Measurements from ENCODE around the gene ZNF853.
"Not testable (repeated sequence)": the region's sequence is repeated elsewhere in the genome, so short reads cannot be mapped to it uniquely, and the experiment has no call there.

The ZNF853 gene

DNA sequence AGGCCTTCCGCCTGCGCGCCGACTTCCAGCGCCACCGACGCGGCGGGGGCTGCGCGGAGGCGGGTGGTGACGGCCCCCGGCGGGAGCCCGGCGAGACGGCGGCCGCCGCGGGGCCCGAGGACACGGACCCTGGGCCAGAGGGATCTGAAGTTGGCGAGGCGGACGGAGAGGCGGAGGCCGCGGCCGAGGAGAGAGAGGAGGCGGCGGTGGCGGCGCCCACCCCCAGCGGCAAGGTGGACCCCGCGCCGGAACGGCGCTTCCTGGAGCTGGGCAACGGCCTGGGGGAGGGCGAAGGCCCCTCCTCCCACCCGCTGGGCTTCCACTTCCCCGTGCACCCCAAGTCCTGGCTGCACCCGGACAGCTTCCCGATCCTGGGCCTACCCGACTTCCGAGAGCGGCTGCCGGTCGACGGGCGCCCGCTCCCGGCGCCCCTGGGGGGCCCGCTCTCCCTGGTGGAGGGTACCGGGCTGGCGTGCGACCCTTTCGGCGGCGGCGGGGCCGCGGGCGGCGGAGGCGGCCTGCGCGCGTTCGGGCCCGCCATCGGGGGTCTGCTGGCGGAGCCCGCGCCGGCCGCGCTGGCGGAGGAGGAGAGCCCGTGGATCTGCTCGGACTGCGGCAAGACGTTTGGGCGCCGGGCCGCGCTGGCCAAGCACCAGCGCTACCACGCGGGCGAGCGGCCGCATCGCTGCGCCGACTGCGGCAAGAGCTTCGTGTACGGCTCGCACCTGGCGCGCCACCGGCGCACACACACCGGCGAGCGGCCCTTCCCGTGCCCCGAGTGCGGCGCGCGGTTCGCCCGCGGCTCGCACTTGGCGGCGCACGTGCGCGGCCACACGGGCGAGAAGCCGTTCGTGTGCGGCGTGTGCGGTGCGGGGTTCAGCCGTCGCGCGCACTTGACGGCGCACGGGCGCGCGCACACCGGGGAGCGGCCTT is 37.9 kb downstream of the ZNF853 start:
- DNase-seq: no peak

DNA sequence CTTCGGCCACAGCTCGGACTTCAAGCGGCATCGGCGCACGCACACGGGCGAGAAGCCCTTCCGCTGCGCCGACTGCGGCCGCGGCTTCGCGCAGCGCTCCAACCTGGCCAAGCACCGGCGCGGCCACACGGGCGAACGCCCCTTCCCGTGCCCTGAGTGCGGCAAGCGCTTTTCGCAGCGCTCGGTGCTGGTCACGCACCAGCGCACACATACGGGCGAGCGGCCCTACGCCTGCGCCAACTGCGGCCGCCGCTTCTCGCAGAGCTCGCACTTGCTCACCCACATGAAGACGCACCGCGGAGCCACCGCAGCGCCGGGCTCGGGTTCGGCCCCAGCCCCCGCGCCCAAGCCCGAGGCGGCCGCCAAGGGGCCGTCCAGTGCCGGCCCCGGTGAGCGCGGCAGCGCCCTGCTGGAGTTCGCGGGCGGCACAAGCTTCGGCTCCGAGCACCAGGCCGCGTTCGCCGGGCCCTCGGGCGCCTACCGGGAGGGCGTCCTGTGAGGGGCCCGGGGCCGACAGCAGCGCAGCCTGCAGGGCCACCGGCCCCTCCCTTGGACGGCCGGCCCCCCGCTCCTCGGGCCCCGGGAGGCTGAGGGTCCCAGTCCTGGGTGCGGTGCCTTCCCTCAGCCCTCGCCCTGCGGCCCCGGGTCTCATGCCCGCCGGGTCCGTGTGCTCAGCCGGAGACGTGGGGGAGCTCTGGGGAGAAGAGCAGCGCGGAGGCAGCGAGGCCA is 38.9 kb downstream of the ZNF853 start:
- no peak for DNase-seq

DNA sequence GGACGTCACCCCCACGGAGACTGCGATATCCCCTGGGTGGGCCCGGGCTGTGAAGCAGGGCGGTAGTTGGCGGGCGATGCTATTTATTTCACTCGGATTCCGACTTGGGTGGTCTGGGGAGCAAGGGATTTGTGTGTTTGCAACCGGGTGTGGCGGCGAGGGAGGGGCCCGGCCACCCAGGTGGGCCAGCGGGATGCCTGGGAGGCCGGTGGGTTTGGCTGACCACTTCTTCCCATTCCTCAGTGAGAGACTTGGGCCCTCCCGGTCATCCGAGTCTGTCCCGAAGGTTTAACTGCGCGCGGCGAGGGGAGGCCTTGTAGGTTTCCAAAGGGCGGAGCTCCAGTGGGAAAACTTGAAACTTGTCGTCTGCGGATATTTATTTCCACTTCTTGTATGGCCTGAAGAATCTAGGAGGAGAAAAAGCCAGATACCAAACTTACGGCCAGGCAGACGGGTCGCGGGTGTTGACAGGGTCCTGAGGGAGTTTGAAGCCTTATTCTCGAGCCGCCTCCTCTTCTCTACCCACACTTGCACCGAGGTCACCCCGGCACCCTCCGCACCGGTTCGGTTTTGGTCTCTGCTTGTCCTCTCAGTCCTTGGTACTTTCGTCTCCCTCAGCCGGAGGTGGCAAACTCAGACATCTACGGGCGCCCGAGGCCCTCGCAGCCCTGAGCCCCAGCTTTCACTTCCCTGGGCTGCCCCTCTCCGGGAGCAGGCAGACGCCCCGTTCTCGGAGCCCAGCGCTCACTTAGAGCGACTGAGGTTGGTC is 39.6 kb downstream of the ZNF853 start:
- DNase-seq: no peak

DNA sequence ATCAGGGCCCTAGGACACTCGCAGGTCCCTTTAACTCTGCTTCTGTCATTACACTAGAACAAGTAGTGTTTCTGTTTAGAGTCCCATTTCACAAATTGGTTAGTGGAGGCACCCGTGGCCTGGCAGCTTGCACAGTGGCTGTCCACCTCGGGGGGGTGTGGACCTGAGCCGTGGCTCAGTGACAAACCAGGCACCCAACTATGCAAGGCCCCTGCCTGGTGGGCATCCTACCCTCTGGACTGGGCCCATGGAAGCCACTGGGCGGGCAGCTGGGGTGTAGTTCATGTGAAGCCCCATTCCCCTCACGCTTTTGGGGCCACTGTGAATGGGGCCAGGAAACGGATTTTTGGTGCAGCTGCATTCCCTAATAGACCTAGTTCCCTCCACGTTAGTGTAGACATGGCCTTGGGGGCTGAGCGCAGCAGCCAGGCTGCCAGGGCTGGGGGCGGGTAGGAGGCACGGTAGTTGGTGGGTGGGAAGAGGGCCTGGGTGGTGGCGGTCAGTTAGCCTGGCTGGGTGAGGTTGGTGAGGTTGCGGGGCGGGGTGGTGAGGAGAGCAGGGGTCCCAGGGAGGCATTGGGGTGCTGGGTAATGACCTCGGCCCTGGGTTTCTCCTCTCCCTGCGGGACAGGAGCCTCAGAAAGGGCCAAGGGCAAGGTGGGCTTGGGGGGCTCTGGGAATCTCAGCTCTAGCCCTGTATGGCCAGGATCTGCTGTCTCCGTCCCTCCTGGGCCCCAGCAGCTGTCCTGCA is 40.4 kb downstream of the ZNF853 start:
- DNase-seq: no peak

DNA sequence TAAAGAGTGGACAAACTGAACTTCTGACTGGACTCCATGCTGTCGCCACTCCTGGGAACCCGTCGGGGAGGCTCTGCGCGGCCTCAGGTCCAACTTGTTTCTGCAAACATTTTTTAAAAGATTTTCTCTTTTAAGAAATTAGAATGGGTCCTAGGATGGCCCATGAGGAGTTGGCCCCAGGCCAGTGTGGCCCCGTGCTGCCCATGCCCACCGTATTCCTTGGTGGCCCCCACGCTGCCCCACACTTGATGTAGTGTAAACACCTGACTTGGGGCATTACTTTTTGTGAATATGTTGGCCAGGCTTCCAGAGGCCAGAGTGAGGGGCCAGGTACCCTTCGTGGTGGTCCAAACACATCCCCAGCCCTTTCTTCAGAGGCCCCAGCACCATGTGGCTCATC is 41.0 kb downstream of the ZNF853 start:
- DNase-seq: no peak

DNA sequence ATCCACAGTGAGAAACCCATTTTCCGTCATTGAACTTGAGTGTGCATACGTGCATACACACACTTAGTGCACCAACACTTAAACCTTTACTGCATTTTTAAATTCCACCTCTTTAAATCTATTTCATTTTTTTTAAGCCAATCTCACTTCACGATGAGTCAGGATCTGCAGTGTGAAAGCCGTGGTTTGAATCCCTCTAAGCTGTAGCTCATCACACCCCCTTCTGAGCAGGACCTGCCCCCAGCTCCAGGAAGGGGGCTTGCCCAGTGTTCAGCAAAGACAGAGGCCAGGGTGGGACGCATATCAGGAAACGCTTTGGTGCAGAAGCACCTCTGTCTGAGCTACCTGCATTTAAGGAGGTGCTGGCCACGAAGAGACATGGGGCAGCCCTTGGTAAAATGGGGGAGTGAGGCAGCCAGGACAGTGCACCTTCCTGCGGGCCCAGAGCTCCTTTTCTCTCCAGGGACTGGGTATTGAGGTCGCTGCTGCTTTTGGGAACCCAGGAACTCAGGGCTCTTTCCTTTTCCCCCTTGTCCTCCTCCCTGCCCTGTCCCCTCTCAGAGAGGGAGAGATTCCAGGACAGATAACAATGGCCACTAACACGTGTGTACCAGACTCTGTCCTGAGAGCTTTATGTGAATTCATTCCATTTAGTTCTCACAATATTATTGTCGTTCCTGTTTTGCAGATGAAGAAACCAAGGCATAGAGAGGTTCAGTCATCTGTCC is 43.4 kb downstream of the ZNF853 start:
- DNase-seq: no peak

DNA sequence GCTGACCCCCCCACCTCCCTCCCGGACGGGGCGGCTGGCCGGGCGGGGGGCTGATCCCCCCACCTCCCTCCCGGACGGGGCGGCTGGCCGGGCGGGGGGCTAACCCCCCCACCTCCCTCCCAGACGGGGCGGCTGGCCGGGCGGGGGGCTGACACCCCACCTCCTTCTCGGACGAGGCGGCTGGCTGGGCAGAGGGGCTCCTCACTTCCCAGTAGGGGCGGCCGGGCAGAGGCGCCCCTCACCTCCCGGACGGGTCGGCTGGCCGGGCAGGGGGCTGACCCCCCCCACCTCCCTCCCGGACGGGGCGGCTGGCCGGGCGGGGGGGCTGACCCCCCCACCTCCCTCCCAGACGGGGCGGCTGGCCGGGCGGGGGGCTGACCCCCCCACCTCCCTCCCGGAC is 55.4 kb downstream of the ZNF853 start:
- not testable (repeated sequence) for DNase-seq

Data from stimulated activated CD4-positive, alpha-beta T cell treated with anti-CD3 and anti-CD28 coated beads, Interleukin-2, amount 100 ng/mL, for 48 hours (primary cell).